GM23248 (cell line): ENCODE measurements around the gene RGL1.

ENCODE experiments used
- EZH2 ChIP-seq: fragments of 200-600 bp; sonication (generic); IDR thresholded peaks from 2 replicates; pipeline ENCODE4 v1.6.1; 2018; ENCODE audit warnings: antibody characterized with exemption, mild to moderate bottlenecking; ENCODE audit not compliant: insufficient read depth, poor library complexity, severe bottlenecking
- EZH2phosphoT487 ChIP-seq: fragments of 200-600 bp; sonication (generic); IDR thresholded peaks from 2 replicates; pipeline ENCODE4 v1.6.1; 2018; ENCODE audit warnings: antibody characterized with exemption, moderate library complexity, mild to moderate bottlenecking, low read depth; ENCODE audit not compliant: insufficient read depth

- TF ChIP-seq EZH2 = no peak
- no peak for TF ChIP-seq EZH2phosphoT487
Observed at GRCh38 chr1:183891158-183891856, 86.4 kb downstream of the RGL1 start.
